GM18498 (cell line): ENCODE data around the gene PIGQ.

Experiments used
- ATAC-seq: cut with Tn5 transposase; IDR thresholded peaks from one replicate; pipeline ENCODE4 v1.9.1; 2021; ENCODE audit warnings: mild to moderate bottlenecking, moderate library complexity; ENCODE audit not compliant: unreplicated experiment

The PIGQ gene

GRCh38 chr16:533391-534123 is 36.2 kb upstream of the PIGQ start:
- ATAC-seq = no peak

DNA sequence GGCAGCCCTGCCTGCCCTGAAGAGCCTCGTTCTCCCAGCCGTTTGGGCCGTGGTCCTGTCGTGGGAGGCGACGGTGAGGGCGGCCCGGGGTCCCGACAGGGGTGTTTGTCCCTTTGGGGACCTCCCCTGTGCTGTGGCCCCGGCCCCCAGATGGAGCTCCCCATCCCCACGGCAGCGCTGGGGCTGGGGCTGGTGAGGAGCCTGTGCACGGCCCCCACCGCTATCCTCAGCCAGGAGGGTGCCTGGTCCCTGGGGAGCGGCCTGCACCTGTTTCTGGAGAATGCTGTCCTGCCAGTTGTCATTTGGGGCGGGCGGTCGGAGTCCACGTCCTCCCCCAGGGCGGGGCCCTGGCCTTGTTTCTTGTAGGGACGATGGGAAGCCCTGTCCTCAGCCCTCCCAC is 35.6 kb upstream of the PIGQ start:
- no peak for ATAC-seq

DNA sequence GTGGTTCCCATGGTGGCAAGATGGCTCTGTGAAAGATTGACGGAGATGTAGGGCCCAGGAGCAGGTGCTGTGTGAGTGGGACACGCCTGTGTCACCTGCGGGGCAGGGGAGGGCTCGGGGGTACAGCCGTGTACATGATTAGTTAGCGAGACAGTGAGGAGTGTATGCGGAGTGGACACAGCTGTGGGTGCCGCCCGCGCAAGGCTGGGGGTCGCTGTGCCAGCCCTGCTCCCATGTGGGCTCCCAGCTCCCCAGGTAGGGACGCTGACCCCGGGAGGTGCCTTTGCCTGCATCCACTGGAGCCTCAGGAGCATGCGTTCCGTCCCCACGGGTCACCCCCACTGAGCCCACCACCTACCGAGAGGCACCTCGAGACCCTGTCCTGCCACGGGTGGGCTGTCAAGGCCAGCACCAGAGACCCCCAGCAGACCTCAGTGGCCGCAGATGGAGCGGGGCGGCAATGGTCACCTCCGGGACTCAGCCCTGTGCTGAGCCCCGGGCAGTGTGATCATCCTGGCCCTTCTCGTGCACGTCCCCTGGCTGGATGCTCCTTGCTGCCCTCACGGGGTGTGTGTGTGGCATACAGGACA is 34.8 kb upstream of the PIGQ start:
- no peak for ATAC-seq

DNA sequence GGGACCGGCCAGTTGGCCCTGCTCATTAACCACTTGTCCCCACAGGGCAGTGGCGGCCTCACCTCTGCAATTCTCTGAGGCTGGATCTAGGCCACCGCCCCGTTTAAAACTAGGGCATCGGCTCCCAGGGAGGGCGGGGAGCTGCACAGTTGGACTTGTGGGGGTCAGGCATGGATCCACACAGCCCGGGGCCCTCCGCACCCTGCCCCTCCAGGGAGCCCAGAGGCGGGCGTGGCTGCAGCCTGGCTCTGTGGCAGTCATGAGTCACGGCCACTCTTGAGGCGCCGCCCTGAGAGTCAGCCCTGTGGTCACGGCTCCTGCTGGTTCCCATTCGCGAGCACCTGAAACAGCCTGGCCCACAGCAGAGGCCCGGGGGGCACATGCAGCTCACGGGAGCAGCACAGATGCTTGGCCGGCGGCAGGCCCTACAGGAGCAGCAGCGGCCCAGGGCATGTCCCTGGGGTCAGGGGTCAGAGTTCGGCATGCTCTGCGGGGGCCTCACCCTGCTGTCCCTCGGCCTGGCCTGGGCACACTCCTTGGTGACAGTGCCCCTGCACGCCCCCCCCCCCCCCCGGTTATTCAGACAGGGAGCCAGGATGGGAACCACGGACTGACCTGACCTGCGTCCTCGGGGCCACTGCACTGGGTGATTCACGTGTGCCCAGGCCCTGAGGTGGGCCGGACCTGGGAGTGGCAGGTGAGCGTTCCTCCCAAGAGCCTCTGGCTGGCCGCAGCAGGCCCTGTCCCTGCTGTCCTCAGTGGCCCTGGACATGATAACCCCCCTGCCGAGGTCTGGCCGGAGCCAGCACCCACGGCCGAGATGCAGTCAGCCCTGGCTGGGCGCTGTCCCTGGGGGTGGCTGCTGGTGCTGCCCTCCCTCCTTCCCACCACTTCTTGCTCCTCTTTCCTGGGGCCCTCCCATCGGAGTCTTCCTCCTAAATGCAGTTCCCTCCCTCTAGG is 34.0 kb upstream of the PIGQ start:
- no peak for ATAC-seq

DNA sequence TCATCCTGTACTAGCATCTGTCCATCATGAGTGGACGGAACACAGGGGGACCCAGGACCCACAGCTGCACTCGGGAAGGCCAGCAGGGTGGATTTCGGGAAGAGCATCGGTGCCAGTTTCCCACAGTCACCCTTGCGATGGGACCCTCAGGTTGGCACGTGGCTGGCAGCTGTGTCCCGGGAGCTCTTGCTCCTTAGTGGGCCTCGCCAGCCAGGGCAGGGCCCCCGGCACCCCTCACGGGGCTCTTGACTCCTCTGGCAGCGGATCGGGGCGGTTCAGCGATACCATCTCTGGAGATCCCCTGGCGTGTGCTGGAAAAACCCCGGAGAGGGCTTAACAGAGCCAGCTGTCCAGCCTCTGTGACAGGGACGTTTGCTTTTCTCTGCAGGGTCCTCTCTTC is 33.0 kb upstream of the PIGQ start:
- ATAC-seq = no peak

- ATAC-seq = no peak
Measured at GRCh38 chr16:537415-538335, 32.1 kb upstream of the PIGQ start.

- ATAC-seq = no peak
Measured at GRCh38 chr16:539901-540530, 29.8 kb upstream of the PIGQ start.

- no peak for ATAC-seq
Measured at GRCh38 chr16:540645-541340, 29.0 kb upstream of the PIGQ start.

- no peak for ATAC-seq
Measured at GRCh38 chr16:543301-544164, 26.2 kb upstream of the PIGQ start.

DNA sequence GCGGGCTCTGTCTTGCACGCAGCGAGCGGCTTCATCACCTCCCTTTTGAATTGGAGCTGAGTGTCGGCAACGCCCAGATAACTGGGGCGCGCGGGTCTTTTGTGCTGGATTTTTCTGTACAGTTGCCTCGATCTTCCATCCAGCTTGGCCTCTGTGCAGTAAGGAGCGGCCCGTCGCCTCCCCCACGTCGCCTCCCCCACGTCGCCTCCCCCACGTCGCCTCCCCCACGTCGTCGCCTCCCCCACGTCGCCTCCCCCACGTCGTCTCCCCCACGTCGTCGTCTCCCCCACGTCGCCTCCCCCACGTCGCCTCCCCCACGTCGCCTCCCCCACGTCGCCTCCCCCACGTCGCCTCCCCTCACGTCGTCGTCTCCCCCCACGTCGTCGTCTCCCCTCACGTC is 25.3 kb upstream of the PIGQ start:
- no peak for ATAC-seq

GRCh38 chr16:546909-547770 is 22.6 kb upstream of the PIGQ start:
- no peak for ATAC-seq

- ATAC-seq = no peak
Measured at GRCh38 chr16:548586-548985, 21.2 kb upstream of the PIGQ start.

GRCh38 chr16:549544-550263 is 20.1 kb upstream of the PIGQ start:
- ATAC-seq = no peak

- ATAC-seq = no peak
Measured at GRCh38 chr16:551210-551609, 18.6 kb upstream of the PIGQ start.

GRCh38 chr16:552171-552570 is 17.6 kb upstream of the PIGQ start:
- ATAC-seq = no peak

DNA sequence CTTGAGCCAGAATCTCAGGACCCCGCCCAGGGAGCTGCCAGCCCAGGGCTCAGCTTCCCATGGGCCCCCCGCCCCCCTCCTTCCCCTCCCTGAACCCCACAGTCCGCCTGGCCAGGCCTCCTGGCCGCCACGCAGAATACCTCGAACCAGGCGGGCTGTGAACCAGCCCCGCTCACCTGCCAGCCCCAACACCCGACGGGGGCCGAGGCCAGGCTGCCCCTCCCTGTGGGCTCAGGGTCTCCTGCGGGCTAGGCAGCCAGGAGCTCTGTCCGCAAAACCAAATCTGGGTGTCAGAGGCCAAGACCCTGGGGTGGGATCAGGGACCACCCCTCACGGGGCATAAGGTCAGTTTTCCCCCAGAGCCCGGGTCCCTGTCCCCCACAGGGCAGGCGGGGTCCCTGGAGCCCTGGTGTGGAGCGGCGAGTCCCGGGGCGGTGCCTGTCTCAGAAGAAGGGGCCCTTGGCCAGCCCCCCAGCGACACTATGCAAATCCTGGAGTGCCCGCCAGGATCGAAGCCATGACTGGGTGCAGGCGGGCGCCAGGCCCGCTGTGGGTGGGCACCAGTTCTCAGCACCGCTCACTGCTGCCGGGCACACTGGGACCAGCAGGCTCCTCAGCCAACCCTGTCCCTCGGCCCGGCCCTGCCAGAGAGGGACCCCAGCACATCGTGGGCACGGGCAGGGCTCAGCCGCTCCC is 16.0 kb upstream of the PIGQ start:
- ATAC-seq = no peak

- no peak for ATAC-seq
Measured at GRCh38 chr16:554297-554621, 15.5 kb upstream of the PIGQ start.
